HG03097 (cell line): ENCODE data around the gene PODXL.
"Not testable (repeated sequence)": the region's sequence is repeated elsewhere in the genome, so short reads cannot be mapped to it uniquely, and the experiment has no call there.

Experiments
- ATAC-seq: cut with Tn5 transposase; IDR thresholded peaks from one replicate; pipeline ENCODE4 v1.9.1; 2021; ENCODE audit not compliant: unreplicated experiment, low FRiP score

PODXL gene

DNA sequence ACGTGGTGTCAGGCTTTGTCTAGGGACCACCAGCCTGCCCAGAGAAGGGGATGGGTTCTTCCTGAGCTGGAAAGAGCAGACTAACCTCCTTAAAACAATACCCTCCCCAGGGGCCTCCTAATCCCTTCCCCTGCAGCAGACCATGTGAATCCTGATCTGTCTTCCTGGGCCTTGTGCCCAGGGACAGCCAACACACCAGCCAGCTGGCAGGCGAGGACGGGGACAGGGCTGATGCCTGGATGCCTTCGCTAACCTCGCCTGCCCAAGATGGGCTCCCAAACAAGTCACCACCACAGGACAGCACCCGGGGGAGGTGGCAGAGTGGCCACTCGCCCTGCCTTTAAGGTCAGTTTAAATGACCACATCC is 17.6 kb downstream of the PODXL start:
- ATAC-seq = no peak

DNA sequence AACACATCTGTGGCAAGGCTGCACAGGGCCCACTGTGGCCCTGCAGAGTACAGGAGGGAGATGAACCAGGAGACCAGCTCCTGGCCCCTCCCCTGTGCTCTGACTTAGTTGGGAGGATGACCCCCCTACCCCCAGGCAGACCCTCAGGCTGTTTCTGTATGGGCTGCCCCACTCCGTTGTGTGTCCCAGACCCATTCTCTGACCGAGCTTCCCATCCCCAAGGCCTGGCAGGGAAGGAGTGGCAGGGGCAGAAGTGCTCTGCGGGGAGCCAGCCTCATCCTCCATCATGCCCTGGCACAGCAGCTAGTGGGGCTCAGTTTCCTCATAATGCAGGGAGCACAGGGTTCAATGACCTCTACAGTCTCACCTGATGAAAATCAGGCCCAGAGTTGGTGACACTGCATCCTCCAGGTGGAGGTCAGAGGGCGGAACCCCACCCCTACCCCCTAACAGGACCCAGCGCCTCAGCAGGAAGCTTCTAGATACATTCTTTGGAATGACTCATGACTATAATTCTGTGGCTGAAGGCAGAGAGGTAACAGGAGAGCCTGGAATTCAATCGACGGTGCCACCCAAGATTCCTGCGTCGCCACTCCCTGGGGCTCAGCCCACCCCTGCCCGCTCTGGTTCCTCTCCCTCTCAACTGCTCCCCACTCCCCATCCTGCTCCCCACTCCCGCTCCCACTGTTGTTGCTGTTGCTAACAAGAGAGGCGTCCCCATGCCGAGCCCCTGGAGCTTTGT is 18.2 kb downstream of the PODXL start:
- ATAC-seq = no peak

GRCh38 chr7:131537571-131537978 is 18.9 kb downstream of the PODXL start:
- no peak for ATAC-seq

DNA sequence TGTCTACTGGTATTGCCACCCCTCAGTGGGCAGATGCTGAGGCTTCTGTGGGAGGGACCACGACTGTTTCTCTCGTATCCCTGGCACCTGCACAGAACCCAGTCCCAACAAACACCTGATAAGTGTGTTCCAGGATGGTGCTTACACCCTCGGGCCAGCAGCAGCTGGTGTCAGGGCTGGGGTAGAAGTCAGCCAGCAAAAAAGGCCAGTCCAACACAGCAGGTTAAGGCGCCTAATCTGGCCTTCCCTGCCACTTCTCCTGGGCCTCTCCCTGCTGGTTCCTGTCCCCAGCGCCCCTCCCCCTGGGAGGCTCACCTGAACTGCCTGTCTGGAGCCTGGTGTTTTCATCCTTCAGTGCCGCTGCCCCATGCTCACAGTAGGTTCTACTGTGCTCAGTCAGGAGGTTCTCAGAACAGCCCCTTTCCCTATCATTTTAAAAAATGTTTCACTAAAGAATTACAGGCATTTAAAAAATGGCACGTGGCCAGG is 20.0 kb downstream of the PODXL start:
- no peak for ATAC-seq

DNA sequence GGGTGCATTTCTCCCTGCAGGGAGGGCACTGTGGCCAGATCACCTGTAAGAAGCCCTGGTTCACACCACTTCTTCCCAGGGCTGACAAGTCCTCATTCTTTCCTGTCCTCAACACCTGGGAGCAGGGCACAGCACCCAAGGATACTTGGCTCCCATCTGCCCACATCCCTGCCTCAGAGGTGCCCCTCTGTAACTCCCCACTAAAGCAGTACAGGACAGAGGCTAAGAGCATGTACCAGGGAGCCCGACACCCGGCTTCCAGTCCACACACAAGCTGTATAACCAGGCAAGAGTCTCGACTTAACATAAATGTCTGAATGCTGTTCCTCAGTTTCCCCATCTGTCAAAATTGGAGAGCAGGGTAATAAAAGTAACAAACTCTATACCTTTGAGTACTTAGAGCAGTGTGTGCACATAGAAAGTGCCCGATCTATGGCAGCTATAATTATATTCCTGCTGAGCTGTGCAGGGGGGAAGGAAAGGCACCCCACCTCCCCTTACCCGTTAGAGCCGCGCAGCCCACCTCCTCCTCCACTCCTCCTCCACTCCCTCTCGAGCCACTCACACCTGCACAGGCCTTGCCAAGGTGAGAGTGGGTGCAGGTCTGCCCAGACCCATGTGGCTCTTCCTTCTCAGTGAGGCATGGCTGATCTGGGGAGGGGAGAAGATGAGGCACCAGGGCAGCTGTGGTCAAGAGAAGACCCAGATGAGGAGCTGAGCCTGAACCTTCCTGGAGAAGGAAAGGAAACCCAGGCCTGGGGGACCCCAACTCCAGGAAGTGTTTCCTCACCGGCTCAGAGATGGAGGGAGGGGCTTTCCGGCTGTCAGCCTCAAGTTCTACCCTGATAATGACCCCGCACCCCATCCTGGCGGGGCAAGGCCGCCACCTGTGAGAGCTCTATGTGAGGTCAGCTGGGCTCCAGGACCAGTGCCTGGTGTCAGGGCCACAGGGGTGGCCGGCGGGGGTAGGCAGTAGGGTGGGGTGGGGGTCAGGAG is 22.6 kb downstream of the PODXL start:
- ATAC-seq = no peak

DNA sequence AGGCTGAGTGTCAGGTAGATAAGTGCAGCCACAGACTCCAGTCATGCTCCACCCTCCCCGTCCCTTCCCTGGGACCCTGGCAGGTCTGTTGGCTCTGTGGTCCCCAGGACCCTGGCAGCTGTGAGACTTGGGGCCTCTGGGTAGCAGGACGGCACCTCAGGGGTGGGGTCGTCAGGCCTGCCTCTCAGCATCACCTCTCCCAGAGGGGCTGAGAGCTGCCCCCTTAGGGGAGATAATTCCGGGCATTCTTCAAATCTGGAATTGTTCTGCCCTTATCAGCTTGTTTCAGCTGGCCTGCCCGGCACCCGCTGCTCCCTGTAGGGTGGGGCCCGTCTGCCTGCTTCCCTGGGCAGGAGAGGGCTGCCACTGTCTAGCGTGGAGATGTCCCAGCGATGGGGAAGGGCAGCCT is 23.3 kb downstream of the PODXL start:
- ATAC-seq = no peak

GRCh38 chr7:131532570-131533091 is 23.8 kb downstream of the PODXL start:
- ATAC-seq = no peak

DNA sequence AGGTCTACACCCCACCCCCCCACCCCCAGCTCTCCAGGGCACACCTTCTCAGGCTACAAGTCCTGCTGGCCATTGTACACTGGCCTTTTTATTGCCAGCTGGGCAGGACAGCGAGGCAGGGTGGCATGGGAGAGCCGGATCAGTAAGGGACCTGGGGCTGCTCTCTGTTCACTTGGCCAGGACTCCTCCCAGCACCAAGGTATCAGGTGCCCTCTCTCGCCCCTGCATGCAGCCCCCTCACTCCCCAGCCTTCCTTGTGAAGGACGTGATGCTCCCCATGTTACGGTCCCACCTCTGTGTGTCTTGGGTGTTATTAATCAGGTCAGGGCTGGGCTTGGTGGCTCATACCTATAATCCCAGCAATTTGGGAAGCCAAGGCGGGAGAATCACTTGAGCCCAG is 26.3 kb downstream of the PODXL start:
- no peak for ATAC-seq

DNA sequence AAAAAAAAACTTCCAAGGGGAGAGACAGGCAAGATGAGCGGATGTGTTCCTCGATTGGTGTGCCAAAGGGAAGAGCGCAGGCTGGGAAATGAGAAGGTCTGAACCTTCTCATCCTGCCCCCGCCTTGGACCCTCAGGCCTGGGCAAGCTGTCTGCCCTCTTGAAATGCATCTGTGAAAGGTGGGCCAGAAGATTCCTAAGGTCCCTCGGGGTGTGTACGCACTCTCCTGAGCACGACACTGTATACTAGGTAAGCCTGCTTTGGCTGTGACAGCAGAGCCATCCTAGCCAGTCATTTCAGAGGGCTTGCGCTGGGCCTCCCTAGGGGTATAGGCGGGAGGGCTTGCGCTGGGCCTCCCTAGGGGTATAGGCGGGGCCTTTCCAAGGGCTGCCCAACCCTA is 26.8 kb downstream of the PODXL start:
- ATAC-seq = no peak

GRCh38 chr7:131529179-131529578 is 27.2 kb downstream of the PODXL start:
- ATAC-seq = no peak

- ATAC-seq = peak; percentile 50
Measured at GRCh38 chr7:131527456-131527855, 29.0 kb downstream of the PODXL start.

DNA sequence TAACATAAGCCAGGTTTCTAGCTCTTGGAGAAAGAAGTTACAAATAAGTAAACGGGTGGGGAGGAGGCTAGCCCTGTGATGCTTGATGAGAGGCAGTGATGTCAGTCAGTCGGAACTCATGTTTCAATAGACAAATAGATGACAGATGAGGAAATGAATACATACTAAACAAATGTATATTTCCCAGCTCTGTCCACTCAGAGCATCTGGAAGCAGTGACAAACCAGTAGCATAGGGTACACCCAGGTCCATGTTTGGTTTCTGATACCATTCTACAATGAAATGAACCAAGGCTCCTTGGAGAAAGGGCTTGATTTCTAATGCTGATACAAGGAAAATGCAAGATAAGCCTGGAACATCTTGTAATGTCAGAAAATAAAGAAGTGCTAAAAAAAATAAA is 30.6 kb downstream of the PODXL start:
- no peak for ATAC-seq

- ATAC-seq = no peak
Measured at GRCh38 chr7:131524703-131525102, 31.7 kb downstream of the PODXL start.

DNA sequence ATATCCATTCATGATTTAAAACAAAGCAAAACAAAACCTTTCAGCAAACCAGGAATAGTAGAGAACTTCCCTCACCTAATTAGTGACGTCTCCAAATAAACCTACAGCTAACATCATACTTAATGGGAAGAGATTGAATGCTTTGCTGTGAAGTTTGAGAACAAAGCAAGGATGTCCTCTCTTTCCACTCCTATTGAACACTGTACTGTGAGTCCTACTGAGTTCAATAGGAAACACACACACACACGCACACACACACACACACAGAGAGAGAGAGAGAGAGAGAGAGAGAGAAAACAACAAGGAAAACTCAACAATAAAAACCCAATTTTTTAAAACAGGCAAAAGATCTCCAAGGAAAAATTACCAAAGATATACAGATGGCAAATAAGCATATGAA is 32.3 kb downstream of the PODXL start:
- no peak for ATAC-seq

GRCh38 chr7:131522325-131522930 is 34.0 kb downstream of the PODXL start:
- ATAC-seq = no peak

- no peak for ATAC-seq
Measured at GRCh38 chr7:131521651-131522163, 34.7 kb downstream of the PODXL start.

DNA sequence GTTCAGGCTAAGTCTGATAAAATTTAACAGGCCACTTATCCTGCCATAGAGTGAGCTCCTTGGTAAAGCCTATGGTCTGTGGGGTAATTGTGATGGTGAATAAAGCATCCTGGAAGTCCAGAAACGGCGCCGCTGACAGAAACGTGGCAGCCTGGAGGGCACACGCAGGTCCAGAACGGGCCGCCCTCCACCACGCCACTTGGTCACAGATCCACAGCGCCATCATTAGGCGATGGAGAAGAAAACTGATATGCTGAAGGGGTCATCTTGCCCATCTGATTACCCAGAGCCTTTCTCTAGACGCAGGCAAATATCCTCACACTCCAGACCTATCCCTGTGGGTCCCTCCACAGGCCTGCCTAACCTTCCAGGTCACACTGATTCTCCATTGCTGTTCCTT is 37.8 kb downstream of the PODXL start:
- ATAC-seq = no peak

DNA sequence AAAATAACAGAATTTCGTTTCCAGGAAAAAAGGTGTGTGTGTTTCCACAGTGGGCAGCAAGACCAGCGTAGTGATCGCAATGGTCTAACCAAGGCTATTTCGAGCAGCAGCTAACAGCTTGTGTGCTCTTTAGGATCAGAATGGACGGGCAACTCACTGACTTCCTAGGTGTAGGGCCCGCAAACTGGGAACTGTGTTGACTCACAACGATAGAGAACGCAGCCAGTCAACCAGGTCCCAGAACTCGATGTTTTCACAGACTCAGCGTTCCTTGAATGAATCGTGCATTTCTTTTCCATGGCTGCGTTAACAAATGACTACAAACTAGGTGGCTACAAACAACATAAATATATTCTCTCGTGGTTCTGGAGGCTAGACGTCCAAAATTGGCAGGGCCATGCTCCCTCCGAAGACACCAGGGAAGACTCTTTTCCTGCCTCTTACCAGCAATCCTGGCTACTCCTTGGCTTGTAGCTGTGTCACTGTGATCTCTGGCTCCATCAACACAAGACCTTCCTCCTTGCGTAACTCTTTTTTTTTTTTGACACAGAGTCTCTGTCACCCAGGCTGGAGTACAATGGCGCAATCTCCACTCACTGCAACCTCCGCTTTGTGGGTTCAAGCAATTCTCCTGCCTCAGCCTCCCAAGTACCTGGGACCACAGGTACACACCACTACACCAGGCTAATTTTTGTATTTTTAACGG is 39.1 kb downstream of the PODXL start:
- ATAC-seq = no peak

- ATAC-seq = not testable (repeated sequence)
Measured at GRCh38 chr7:131515471-131515870, 41.0 kb downstream of the PODXL start.
